Uterus (tissue), 2 donors: ENCODE data around the gene ASB14.

Source experiments
- CTCF ChIP-seq, 4 experiments: fragments of 200-600 bp in 2 of 4; fragments of 450-650 bp in 2 of 4; sonication (generic) in 2 of 4; IDR thresholded peaks; one replicate each; pipeline ENCODE4 v1.5.1; 2016 to 2019; ENCODE audit warnings: antibody characterized with exemption in 4 of 4, mild to moderate bottlenecking in 2 of 4, moderate library complexity in 1 of 4
- POLR2A ChIP-seq, 2 donors: fragments of 450-650 bp; IDR thresholded peaks; one replicate each; pipeline ENCODE4 v1.6.1; 2016; ENCODE audit warnings: antibody characterized with exemption in 2 of 2, mild to moderate bottlenecking in 1 of 2, moderate library complexity in 1 of 2

- TF ChIP-seq CTCF (IDR thresholded peaks at IDR 0.05) (no peak), POLR2A (IDR thresholded peaks at IDR 0.05) (no peak)
Measured at GRCh38 chr3:57268416-57268815, 24.1 kb downstream of the ASB14 start.
